GM23338 (cell line): ENCODE data around the gene CFAP58. TPM values are rescaled to one million over a fixed set of nuclear protein-coding genes. Genes with fewer than 3 reads are reported as not detected.

ENCODE experiments used
- CREB1 ChIP-seq: fragments of 250-450 bp; sonication (Bioruptor Pico); IDR thresholded peaks from 2 replicates; pipeline ENCODE4 v1.5.0; 2020; ENCODE audit warnings: low read depth, mild to moderate bottlenecking, moderate library complexity
- NANOG ChIP-seq: IDR thresholded peaks from 2 replicates; pipeline ENCODE4 v1.6.1; 2016; ENCODE audit warnings: antibody characterized with exemption, borderline replicate concordance
- ZNF114 ChIP-seq: fragments of 250-450 bp; sonication (Bioruptor Pico); IDR thresholded peaks from 2 replicates; pipeline ENCODE4 v1.5.0; 2020; ENCODE audit warnings: mild to moderate bottlenecking, moderate library complexity
- polyA plus RNA-seq: library from polyadenylated mRNA; unstranded; fragments of >200 nt; fragmentation: Nextera tagmentation; extraction: Ambion mirVana; gene quantifications from 2 replicates; pipeline ENCODE4 v1.2.1, GENCODE V29; 2016
- total RNA-seq: library from RNA; depleted of rRNA; stranded (reverse); fragments of >200 nt; shearing (Covaris generic); gene quantifications from 2 replicates; pipeline ENCODE4 v1.2.3, GENCODE V29; 2014
- TF ChIP-seq, protein P1 (sequence below): fragments of 250-450 bp; sonication (Bioruptor Pico); IDR thresholded peaks from 2 replicates; pipeline ENCODE4 v1.5.0; 2020; ENCODE audit warnings: mild to moderate bottlenecking, moderate library complexity
- TF ChIP-seq, protein P2 (sequence below), 2 experiments: fragments of 200-600 bp in 1 of 2; sonication (generic) in 1 of 2; conservative IDR thresholded peaks; 2 replicates each; pipeline versions ENCODE4 v1.5.1 to v1.6.1; 2016 to 2017; ENCODE audit warnings: antibody characterized with exemption in 2 of 2, low read depth in 2 of 2, mild to moderate bottlenecking in 2 of 2, moderate library complexity in 1 of 2
- TF ChIP-seq, protein P3 (sequence below): IDR thresholded peaks from 2 replicates; pipeline ENCODE4 v1.6.1; 2016; ENCODE audit warnings: antibody characterized with exemption

The CFAP58 gene
- total and polyA plus RNA-seq, 2 experiments from 2014 or later, result 0.63 to 0.89 TPM

DNA sequence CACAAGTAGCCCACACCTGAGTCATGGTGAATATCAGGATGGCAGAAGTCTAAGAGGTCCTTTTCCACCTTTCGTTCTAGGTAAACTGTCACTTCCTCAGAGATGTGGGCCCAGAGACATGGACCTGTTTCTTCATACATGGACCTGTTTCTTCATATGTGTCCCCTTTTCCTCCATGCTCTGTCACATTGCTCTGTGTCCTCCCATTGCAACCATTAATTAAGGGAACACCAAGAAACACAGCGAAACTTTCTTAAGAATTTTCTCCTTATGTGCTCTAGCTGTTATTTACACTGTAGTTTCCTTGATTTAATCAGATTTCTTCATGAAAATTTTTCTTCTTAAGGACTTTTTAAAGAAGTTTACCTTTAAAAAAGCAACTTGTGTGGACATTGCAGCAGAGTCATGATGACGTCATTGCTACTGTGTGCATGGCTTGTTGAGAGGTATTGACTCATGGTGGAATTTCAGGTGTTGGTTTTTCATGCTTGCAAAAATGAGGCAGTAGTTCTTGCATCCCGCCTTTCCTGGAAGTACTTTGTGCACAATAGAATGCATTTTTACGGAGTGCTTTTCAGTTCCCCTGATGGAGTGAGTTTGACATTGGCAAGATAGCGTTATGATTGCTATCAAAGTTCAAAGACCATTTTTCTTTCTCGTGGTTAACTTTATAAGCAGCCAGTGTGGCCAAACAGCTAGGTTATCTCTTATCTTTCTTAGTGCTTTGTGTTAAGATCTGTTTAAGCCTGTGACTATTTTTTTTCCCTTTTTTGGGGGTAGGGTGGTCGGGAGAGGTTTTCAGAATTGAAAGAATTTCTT is 37.7 kb downstream of the CFAP58 start (continued):
- TF ChIP-seq, protein P1, sequence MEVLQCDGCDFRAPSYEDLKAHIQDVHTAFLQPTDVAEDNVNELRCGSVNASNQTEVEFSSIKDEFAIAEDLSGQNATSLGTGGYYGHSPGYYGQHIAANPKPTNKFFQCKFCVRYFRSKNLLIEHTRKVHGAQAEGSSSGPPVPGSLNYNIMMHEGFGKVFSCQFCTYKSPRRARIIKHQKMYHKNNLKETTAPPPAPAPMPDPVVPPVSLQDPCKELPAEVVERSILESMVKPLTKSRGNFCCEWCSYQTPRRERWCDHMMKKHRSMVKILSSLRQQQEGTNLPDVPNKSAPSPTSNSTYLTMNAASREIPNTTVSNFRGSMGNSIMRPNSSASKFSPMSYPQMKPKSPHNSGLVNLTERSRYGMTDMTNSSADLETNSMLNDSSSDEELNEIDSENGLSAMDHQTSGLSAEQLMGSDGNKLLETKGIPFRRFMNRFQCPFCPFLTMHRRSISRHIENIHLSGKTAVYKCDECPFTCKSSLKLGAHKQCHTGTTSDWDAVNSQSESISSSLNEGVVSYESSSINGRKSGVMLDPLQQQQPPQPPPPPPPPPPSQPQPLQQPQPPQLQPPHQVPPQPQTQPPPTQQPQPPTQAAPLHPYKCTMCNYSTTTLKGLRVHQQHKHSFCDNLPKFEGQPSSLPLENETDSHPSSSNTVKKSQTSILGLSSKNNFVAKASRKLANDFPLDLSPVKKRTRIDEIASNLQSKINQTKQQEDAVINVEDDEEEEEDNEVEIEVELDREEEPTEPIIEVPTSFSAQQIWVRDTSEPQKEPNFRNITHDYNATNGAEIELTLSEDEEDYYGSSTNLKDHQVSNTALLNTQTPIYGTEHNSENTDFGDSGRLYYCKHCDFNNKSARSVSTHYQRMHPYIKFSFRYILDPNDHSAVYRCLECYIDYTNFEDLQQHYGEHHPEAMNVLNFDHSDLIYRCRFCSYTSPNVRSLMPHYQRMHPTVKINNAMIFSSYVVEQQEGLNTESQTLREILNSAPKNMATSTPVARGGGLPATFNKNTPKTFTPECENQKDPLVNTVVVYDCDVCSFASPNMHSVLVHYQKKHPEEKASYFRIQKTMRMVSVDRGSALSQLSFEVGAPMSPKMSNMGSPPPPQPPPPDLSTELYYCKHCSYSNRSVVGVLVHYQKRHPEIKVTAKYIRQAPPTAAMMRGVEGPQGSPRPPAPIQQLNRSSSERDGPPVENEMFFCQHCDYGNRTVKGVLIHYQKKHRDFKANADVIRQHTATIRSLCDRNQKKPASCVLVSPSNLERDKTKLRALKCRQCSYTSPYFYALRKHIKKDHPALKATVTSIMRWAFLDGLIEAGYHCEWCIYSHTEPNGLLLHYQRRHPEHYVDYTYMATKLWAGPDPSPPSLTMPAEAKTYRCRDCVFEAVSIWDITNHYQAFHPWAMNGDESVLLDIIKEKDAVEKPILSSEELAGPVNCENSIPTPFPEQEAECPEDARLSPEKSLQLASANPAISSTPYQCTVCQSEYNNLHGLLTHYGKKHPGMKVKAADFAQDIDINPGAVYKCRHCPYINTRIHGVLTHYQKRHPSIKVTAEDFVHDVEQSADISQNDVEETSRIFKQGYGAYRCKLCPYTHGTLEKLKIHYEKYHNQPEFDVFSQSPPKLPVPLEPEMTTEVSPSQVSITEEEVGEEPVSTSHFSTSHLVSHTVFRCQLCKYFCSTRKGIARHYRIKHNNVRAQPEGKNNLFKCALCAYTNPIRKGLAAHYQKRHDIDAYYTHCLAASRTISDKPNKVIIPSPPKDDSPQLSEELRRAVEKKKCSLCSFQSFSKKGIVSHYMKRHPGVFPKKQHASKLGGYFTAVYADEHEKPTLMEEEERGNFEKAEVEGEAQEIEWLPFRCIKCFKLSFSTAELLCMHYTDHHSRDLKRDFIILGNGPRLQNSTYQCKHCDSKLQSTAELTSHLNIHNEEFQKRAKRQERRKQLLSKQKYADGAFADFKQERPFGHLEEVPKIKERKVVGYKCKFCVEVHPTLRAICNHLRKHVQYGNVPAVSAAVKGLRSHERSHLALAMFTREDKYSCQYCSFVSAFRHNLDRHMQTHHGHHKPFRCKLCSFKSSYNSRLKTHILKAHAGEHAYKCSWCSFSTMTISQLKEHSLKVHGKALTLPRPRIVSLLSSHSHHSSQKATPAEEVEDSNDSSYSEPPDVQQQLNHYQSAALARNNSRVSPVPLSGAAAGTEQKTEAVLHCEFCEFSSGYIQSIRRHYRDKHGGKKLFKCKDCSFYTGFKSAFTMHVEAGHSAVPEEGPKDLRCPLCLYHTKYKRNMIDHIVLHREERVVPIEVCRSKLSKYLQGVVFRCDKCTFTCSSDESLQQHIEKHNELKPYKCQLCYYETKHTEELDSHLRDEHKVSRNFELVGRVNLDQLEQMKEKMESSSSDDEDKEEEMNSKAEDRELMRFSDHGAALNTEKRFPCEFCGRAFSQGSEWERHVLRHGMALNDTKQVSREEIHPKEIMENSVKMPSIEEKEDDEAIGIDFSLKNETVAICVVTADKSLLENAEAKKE, result no peak
- TF ChIP-seq NANOG, result no peak
- no peak for TF ChIP-seq ZNF114 (CRISPR knock-in tag)
- TF ChIP-seq CREB1 (CRISPR knock-in tag), result no peak
- TF ChIP-seq, protein P2, sequence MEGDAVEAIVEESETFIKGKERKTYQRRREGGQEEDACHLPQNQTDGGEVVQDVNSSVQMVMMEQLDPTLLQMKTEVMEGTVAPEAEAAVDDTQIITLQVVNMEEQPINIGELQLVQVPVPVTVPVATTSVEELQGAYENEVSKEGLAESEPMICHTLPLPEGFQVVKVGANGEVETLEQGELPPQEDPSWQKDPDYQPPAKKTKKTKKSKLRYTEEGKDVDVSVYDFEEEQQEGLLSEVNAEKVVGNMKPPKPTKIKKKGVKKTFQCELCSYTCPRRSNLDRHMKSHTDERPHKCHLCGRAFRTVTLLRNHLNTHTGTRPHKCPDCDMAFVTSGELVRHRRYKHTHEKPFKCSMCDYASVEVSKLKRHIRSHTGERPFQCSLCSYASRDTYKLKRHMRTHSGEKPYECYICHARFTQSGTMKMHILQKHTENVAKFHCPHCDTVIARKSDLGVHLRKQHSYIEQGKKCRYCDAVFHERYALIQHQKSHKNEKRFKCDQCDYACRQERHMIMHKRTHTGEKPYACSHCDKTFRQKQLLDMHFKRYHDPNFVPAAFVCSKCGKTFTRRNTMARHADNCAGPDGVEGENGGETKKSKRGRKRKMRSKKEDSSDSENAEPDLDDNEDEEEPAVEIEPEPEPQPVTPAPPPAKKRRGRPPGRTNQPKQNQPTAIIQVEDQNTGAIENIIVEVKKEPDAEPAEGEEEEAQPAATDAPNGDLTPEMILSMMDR (conservative IDR thresholded peaks at IDR 0.05; ENCODE audit: low read depth in 2 of 2), result no peak
- TF ChIP-seq, protein P3, sequence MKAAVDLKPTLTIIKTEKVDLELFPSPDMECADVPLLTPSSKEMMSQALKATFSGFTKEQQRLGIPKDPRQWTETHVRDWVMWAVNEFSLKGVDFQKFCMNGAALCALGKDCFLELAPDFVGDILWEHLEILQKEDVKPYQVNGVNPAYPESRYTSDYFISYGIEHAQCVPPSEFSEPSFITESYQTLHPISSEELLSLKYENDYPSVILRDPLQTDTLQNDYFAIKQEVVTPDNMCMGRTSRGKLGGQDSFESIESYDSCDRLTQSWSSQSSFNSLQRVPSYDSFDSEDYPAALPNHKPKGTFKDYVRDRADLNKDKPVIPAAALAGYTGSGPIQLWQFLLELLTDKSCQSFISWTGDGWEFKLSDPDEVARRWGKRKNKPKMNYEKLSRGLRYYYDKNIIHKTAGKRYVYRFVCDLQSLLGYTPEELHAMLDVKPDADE, result no peak
